Peyer's patch (tissue), 4 donors: ENCODE data around the gene GGTLC1.

Experiments
- POLR2A ChIP-seq, 2 donors: fragments of 450-650 bp; IDR thresholded peaks; one replicate each; pipeline ENCODE4 v1.5.1; 2017; ENCODE audit warnings: antibody characterized with exemption in 2 of 2, mild to moderate bottlenecking in 2 of 2, moderate library complexity in 2 of 2
- TF ChIP-seq, protein P1 (sequence below), 6 experiments: fragments of 450-650 bp in 4 of 6; fragments of 200-600 bp in 2 of 6; sonication (generic) in 1 of 6; IDR thresholded peaks; one replicate each; pipeline ENCODE4 v1.5.1; 2017 to 2019; ENCODE audit warnings: antibody characterized with exemption in 6 of 6, mild to moderate bottlenecking in 3 of 6, moderate library complexity in 1 of 6

DNA sequence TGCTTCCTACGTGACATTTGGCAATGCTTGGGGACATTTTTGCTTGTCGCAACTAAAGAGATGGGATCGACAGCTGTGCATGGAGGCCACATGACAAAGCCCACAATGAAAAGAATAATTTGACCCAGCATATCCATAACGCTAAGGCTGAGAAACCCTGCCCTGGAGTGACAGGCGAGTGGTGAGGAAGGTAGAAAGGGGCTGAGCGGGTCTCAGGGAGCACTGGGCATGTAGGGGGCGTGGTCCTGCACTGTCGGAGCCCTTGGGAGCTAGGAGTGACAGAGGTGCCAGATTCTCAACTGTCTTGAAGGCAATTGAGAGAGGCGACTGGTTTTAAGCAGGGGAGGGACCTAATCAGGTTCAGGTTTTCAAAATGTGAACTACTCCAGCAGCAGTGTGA, 13.6 kb downstream of the GGTLC1 start:
- TF ChIP-seq, protein P1, sequence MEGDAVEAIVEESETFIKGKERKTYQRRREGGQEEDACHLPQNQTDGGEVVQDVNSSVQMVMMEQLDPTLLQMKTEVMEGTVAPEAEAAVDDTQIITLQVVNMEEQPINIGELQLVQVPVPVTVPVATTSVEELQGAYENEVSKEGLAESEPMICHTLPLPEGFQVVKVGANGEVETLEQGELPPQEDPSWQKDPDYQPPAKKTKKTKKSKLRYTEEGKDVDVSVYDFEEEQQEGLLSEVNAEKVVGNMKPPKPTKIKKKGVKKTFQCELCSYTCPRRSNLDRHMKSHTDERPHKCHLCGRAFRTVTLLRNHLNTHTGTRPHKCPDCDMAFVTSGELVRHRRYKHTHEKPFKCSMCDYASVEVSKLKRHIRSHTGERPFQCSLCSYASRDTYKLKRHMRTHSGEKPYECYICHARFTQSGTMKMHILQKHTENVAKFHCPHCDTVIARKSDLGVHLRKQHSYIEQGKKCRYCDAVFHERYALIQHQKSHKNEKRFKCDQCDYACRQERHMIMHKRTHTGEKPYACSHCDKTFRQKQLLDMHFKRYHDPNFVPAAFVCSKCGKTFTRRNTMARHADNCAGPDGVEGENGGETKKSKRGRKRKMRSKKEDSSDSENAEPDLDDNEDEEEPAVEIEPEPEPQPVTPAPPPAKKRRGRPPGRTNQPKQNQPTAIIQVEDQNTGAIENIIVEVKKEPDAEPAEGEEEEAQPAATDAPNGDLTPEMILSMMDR (IDR thresholded peaks at IDR 0.05) = no peak
- no peak for TF ChIP-seq POLR2A (IDR thresholded peaks at IDR 0.05)
